Karpas-422 (cell line): ENCODE data around the gene CDC45. TPM values are rescaled to one million over a fixed set of nuclear protein-coding genes. Genes with fewer than 3 reads are reported as not detected.
A peak's percentile ranks its signal among the peaks of the same experiment; 100 is the strongest.

Experiments used
- DNase-seq: peaks from one replicate; pipeline ENCODE4 v3.0.0-alpha.2; 2015
- H2AFZ ChIP-seq: fragments of 200-600 bp; sonication (generic); 2 replicates; pipeline ENCODE4 v1.6.1; 2014; ENCODE audit warnings: antibody characterized with exemption, low read length, mixed read lengths
- H3K27ac ChIP-seq: fragments of 200-600 bp; sonication (generic); 2 replicates; pipeline ENCODE4 v1.5.1; 2014; ENCODE audit warnings: mild to moderate bottlenecking, low read length, moderate library complexity
- H3K27me3 ChIP-seq: fragments of 200-600 bp; sonication (generic); 2 replicates; pipeline ENCODE4 v1.6.1; 2014; ENCODE audit warnings: low read length, mixed read lengths
- H3K36me3 ChIP-seq: fragments of 200-600 bp; sonication (generic); 2 replicates; pipeline ENCODE4 v1.6.1; 2014; ENCODE audit warnings: low read length, mixed read lengths; ENCODE audit not compliant: insufficient read depth
- H3K4me1 ChIP-seq: fragments of 200-600 bp; sonication (generic); 2 replicates; pipeline ENCODE4 v1.6.1; 2014; ENCODE audit warnings: mild to moderate bottlenecking, low read length, mixed read lengths
- H3K4me2 ChIP-seq: fragments of 200-600 bp; sonication (generic); 2 replicates; pipeline ENCODE4 v1.6.1; 2014; ENCODE audit warnings: low read length, low read depth, mild to moderate bottlenecking; ENCODE audit not compliant: poor library complexity, severe bottlenecking
- H3K4me3 ChIP-seq: fragments of 200-600 bp; sonication (generic); 2 replicates; pipeline ENCODE4 v1.5.1; 2014; ENCODE audit warnings: mild to moderate bottlenecking, antibody characterized with exemption, low read length, mixed read lengths
- H3K79me2 ChIP-seq: fragments of 200-600 bp; sonication (generic); 2 replicates; pipeline ENCODE4 v1.6.1; 2014; ENCODE audit warnings: mild to moderate bottlenecking, low read length, mixed read lengths
- H3K9ac ChIP-seq: fragments of 200-600 bp; sonication (generic); 2 replicates; pipeline ENCODE4 v1.6.0; 2014; ENCODE audit warnings: low read length
- H3K9me2 ChIP-seq: fragments of 200-600 bp; sonication (generic), shearing (Covaris generic); replicated peaks from 2 replicates; pipeline ENCODE4 v1.6.0; 2014; ENCODE audit warnings: mild to moderate bottlenecking, low read length, moderate library complexity; ENCODE audit not compliant: insufficient read depth
- H3K9me3 ChIP-seq: fragments of 300-700, 200-600 bp; sonication (generic); 2 replicates; pipeline ENCODE4 v1.6.1; 2014; ENCODE audit warnings: low read length, mixed read lengths
- H4K20me1 ChIP-seq: fragments of 200-600 bp; sonication (generic); 2 replicates; pipeline ENCODE4 v1.6.1; 2014; ENCODE audit warnings: mild to moderate bottlenecking, antibody characterized with exemption, low read length, low read depth; ENCODE audit not compliant: insufficient read depth
- total RNA-seq: library from RNA; depleted of rRNA; stranded (reverse); fragments of >200 nt; shearing (Covaris generic); gene quantifications from 2 replicates; pipeline ENCODE4 v1.2.3, GENCODE V29; 2014; ENCODE audit warnings: low replicate concordance

The CDC45 gene
- total RNA-seq, 1 experiment from 2014 or later: 28.1 TPM

GRCh38 chr22:19490628-19491230, 11.0 kb downstream of the CDC45 start:
- DNase-seq: no peak
- Histone ChIP-seq H3K9me2 (no peaks in the 10 kb centered on the region), H3K9me3 (no peaks in the 10 kb centered on the region), H3K79me2 (peaks cover 39% of the 10 kb centered on the region), H3K27me3 (no peaks in the 10 kb centered on the region), H3K4me1 (no peaks in the 10 kb centered on the region), H3K4me2 (no peak overlapping the region), H2AFZ (no peak overlapping the region), H4K20me1 (no peaks in the 10 kb centered on the region), H3K9ac (no peak overlapping the region), H3K36me3 (peaks cover 54% of the 10 kb centered on the region; the same call in 1 of the 2 replicates), H3K27ac (no peak overlapping the region), H3K4me3 (no peak overlapping the region)

- Histone ChIP-seq H3K4me2 (no peak overlapping the region), H3K9me3 (no peaks in the 10 kb centered on the region), H3K27me3 (no peaks in the 10 kb centered on the region), H3K4me3 (no peak overlapping the region), H3K79me2 (peaks cover 39% of the 10 kb centered on the region), H3K27ac (no peak overlapping the region), H4K20me1 (no peaks in the 10 kb centered on the region), H2AFZ (no peak overlapping the region), H3K36me3 (peaks cover 64% of the 10 kb centered on the region; the same call in 1 of the 2 replicates), H3K4me1 (no peaks in the 10 kb centered on the region), H3K9ac (no peak overlapping the region), H3K9me2 (no peaks in the 10 kb centered on the region)
- DNase-seq: no peak
These were observed 12.9 kb downstream of the CDC45 start for GRCh38 chr22:19492504-19493174.

GRCh38 chr22:19494001-19494560, 14.4 kb downstream of the CDC45 start:
- no peak overlapping the region for H3K27ac ChIP-seq
- H3K4me2 ChIP-seq: no peak overlapping the region

GRCh38 chr22:19494676-19495173, 15.0 kb downstream of the CDC45 start:
- Histone ChIP-seq H4K20me1 (no peaks in the 10 kb centered on the region), H3K9ac (no peak overlapping the region), H2AFZ (no peak overlapping the region), H3K9me3 (no peaks in the 10 kb centered on the region), H3K9me2 (no peaks in the 10 kb centered on the region), H3K27me3 (no peaks in the 10 kb centered on the region), H3K79me2 (peaks cover 21% of the 10 kb centered on the region), H3K4me2 (no peak overlapping the region), H3K4me3 (no peak overlapping the region), H3K36me3 (peaks cover 50% of the 10 kb centered on the region; the same call in 1 of the 2 replicates), H3K4me1 (no peaks in the 10 kb centered on the region), H3K27ac (no peak overlapping the region)
- DNase-seq: no peak

More at GRCh38 chr22:19494001-19494560, 14.4 kb downstream of the CDC45 start:
- Histone ChIP-seq H3K4me1 (no peaks in the 10 kb centered on the region), H3K4me3 (no peak overlapping the region), H3K36me3 (peaks cover 55% of the 10 kb centered on the region; the same call in 1 of the 2 replicates), H3K9me2 (no peaks in the 10 kb centered on the region), H3K79me2 (peaks cover 28% of the 10 kb centered on the region), H2AFZ (no peak overlapping the region), H4K20me1 (no peaks in the 10 kb centered on the region), H3K9me3 (no peaks in the 10 kb centered on the region), H3K9ac (no peak overlapping the region), H3K27me3 (no peaks in the 10 kb centered on the region)
- no peak for DNase-seq

GRCh38 chr22:19495562-19496323, 16.0 kb downstream of the CDC45 start:
- Histone ChIP-seq H3K79me2 (peaks cover 18% of the 10 kb centered on the region), H3K4me3 (no peak overlapping the region), H3K27me3 (no peaks in the 10 kb centered on the region), H3K9me3 (no peaks in the 10 kb centered on the region), H3K9ac (no peak overlapping the region), H3K9me2 (no peaks in the 10 kb centered on the region), H3K4me1 (no peaks in the 10 kb centered on the region), H4K20me1 (no peaks in the 10 kb centered on the region), H2AFZ (no peak overlapping the region), H3K27ac (peak overlapping the region; percentile 38; the same call in 1 of the 2 replicates), H3K36me3 (peaks cover 51% of the 10 kb centered on the region; the same call in 1 of the 2 replicates), H3K4me2 (no peak overlapping the region)
- DNase-seq: peak; percentile 78

GRCh38 chr22:19496324-19496630, 16.6 kb downstream of the CDC45 start:
- DNase-seq: no peak
- no peak overlapping the region for H3K4me2 ChIP-seq
- no peak overlapping the region for H3K4me3 ChIP-seq
- no peaks in the 10 kb centered on the region for H3K4me1 ChIP-seq
- peaks cover 13% of the 10 kb centered on the region for H3K79me2 ChIP-seq
- no peak overlapping the region for H3K27ac ChIP-seq
- no peaks in the 10 kb centered on the region for H3K27me3 ChIP-seq
- H3K9me2 ChIP-seq: no peaks in the 10 kb centered on the region
- no peak overlapping the region for H3K9ac ChIP-seq
- no peaks in the 10 kb centered on the region for H3K9me3 ChIP-seq
- no peaks in the 10 kb centered on the region for H4K20me1 ChIP-seq
- H3K36me3 ChIP-seq: peaks cover 48% of the 10 kb centered on the region; the same call in 1 of the 2 replicates
- no peak overlapping the region for H2AFZ ChIP-seq

GRCh38 chr22:19497245-19497644, 17.5 kb downstream of the CDC45 start:
- Histone ChIP-seq H3K36me3 (peaks cover 45% of the 10 kb centered on the region; the same call in 1 of the 2 replicates), H3K4me3 (no peak overlapping the region), H2AFZ (no peak overlapping the region), H4K20me1 (no peaks in the 10 kb centered on the region), H3K9ac (no peak overlapping the region), H3K79me2 (peaks cover 5% of the 10 kb centered on the region; the same call in 1 of the 2 replicates), H3K27ac (no peak overlapping the region), H3K4me2 (no peak overlapping the region), H3K9me3 (no peaks in the 10 kb centered on the region), H3K27me3 (no peaks in the 10 kb centered on the region), H3K4me1 (no peaks in the 10 kb centered on the region), H3K9me2 (no peaks in the 10 kb centered on the region)
- no peak for DNase-seq
